ENCODE data around the gene RSU1.

GRCh38 chr10:16795410-16796073 is 21.7 kb downstream of the RSU1 start:
- no peak for TF ChIP-seq POLR2AphosphoS5 (IDR thresholded peaks at IDR 0.05; ENCODE audit: low read depth, low read length)
- no peak for TF ChIP-seq TAF1 (IDR thresholded peaks at IDR 0.05; ENCODE audit: low read depth, low read length)
- TF ChIP-seq POLR2A (IDR thresholded peaks at IDR 0.05; ENCODE audit: low read depth, low read length), result no peak

Data from GM12891 (cell line).